Activated B cell treated with CpG ODN at 0.5 μM for 24 hours (primary cell): ENCODE measurements around the gene NFIA. TPM values are rescaled to one million over a fixed set of nuclear protein-coding genes. Genes with fewer than 3 reads are reported as not detected.

Experiments used
- ATAC-seq: fragments of 200-7000 bp; cut with Tn5 transposase; one replicate; pipeline ENCODE4 v1.10.0; 2021; ENCODE audit warnings: low read depth, mild to moderate bottlenecking, moderate library complexity
- CTCF ChIA-PET: fragments of 350-600 bp; sonication (Branson Sonifier 250); formaldehyde crosslinking; loops from one replicate; lab custom pipeline; 2021; ENCODE audit warnings: antibody characterized with exemption; lab: Charles Lee
- POLR2A ChIA-PET: fragments of 350-600 bp; sonication (Branson Sonifier 250); formaldehyde crosslinking; loops from one replicate; lab custom pipeline; 2021; ENCODE audit warnings: antibody characterized with exemption; lab: Charles Lee
- DNase-seq: peaks from one replicate; pipeline ENCODE4 v3.0.0; 2022
- H3K27ac Mint-ChIP-seq: one replicate; pipeline ENCODE4 v1.8.0; 2020; ENCODE audit warnings: mixed read lengths
- H3K27me3 Mint-ChIP-seq: one replicate; pipeline ENCODE4 v1.8.0; 2021; ENCODE audit warnings: mixed read lengths
- H3K36me3 Mint-ChIP-seq: one replicate; pipeline ENCODE4 v1.8.0; 2021; ENCODE audit warnings: low read depth, mixed read lengths
- H3K4me1 Mint-ChIP-seq: one replicate; pipeline ENCODE4 v1.8.0; 2021; ENCODE audit warnings: mixed read lengths
- H3K4me3 Mint-ChIP-seq: one replicate; pipeline ENCODE4 v1.8.0; 2020; ENCODE audit warnings: mild to moderate bottlenecking, mixed read lengths
- H3K9me3 Mint-ChIP-seq: one replicate; pipeline ENCODE4 v1.8.0; 2020; ENCODE audit warnings: mixed read lengths
- intact Hi-C: fragments of 100-400 bp; cut with micrococcal nuclease; formaldehyde crosslinking; loops from one replicate; pipeline ENCODE4 v1.15.1; 2024
- total RNA-seq: library from RNA; stranded (reverse); gene quantifications from 2 replicates; pipeline ENCODE4 v1.2.3, GENCODE V29; 2022
- TF ChIP-seq, protein P1 (sequence below): fragments of 200-600 bp; IDR thresholded peaks from one replicate; pipeline ENCODE4 v1.8.0; 2022; ENCODE audit warnings: antibody characterized with exemption, mild to moderate bottlenecking

The NFIA gene
- total RNA-seq, 1 donor from 2014 or later: 0.13 TPM

- DNase-seq (no peak), ATAC-seq (no peak)
- CTCF ChIA-PET: no interaction called here
- Mint-ChIP-seq H3K27ac (no peak overlapping the region), H3K4me1 (no peaks in the 10 kb centered on the region), H3K4me3 (no peak overlapping the region), H3K27me3 (peaks cover 3% of the 10 kb centered on the region), H3K9me3 (peaks cover 3% of the 10 kb centered on the region), H3K36me3 (no peaks in the 10 kb centered on the region)
- TF ChIP-seq, protein P1, sequence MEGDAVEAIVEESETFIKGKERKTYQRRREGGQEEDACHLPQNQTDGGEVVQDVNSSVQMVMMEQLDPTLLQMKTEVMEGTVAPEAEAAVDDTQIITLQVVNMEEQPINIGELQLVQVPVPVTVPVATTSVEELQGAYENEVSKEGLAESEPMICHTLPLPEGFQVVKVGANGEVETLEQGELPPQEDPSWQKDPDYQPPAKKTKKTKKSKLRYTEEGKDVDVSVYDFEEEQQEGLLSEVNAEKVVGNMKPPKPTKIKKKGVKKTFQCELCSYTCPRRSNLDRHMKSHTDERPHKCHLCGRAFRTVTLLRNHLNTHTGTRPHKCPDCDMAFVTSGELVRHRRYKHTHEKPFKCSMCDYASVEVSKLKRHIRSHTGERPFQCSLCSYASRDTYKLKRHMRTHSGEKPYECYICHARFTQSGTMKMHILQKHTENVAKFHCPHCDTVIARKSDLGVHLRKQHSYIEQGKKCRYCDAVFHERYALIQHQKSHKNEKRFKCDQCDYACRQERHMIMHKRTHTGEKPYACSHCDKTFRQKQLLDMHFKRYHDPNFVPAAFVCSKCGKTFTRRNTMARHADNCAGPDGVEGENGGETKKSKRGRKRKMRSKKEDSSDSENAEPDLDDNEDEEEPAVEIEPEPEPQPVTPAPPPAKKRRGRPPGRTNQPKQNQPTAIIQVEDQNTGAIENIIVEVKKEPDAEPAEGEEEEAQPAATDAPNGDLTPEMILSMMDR: no peak
- POLR2A ChIA-PET: no interaction called here
- intact Hi-C loops: no loop called here
Observed at GRCh38 chr1:61109158-61109557, 26.8 kb downstream of the NFIA start.

GRCh38 chr1:61109910-61110309 is 27.5 kb downstream of the NFIA start:
- no peak for ATAC-seq
- Mint-ChIP-seq H3K27me3 (peaks cover 3% of the 10 kb centered on the region), H3K4me3 (no peak overlapping the region), H3K9me3 (peaks cover 3% of the 10 kb centered on the region), H3K36me3 (no peaks in the 10 kb centered on the region), H3K4me1 (no peaks in the 10 kb centered on the region), H3K27ac (no peak overlapping the region)
- DNase-seq: no peak
- TF ChIP-seq, protein P1: no peak
- ChIA-PET POLR2A (no interaction called here), CTCF (no interaction called here)
- intact Hi-C loops: no loop called here

DNA sequence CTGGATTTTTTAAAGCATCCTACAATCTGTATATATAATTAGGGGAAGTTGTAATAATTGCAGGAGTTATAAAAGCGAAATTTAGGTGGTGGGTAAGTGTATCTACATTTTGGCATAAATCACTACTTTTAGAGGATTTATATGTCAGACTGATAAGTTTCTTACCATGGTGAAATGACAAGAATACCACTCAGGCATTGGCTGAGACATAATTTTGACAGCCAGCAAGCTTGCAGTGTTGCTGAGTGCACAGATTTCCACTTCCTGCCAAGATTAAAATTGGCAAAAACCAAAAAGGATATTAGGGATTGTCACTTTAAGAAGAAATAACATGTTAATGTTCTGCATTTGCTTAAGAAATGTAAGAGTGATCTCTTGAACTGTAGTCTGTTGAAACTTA is 28.2 kb downstream of the NFIA start:
- ATAC-seq (no peak), DNase-seq (no peak)
- ChIA-PET POLR2A (no interaction called here), CTCF (no interaction called here)
- H3K4me1 Mint-ChIP-seq: no peaks in the 10 kb centered on the region
- H3K36me3 Mint-ChIP-seq: no peaks in the 10 kb centered on the region
- H3K27ac Mint-ChIP-seq: no peak overlapping the region
- TF ChIP-seq, protein P1: no peak
- H3K27me3 Mint-ChIP-seq: peaks cover 5% of the 10 kb centered on the region
- peaks cover 3% of the 10 kb centered on the region for H3K9me3 Mint-ChIP-seq
- no peak overlapping the region for H3K4me3 Mint-ChIP-seq
- intact Hi-C loops: no loop called here

DNA sequence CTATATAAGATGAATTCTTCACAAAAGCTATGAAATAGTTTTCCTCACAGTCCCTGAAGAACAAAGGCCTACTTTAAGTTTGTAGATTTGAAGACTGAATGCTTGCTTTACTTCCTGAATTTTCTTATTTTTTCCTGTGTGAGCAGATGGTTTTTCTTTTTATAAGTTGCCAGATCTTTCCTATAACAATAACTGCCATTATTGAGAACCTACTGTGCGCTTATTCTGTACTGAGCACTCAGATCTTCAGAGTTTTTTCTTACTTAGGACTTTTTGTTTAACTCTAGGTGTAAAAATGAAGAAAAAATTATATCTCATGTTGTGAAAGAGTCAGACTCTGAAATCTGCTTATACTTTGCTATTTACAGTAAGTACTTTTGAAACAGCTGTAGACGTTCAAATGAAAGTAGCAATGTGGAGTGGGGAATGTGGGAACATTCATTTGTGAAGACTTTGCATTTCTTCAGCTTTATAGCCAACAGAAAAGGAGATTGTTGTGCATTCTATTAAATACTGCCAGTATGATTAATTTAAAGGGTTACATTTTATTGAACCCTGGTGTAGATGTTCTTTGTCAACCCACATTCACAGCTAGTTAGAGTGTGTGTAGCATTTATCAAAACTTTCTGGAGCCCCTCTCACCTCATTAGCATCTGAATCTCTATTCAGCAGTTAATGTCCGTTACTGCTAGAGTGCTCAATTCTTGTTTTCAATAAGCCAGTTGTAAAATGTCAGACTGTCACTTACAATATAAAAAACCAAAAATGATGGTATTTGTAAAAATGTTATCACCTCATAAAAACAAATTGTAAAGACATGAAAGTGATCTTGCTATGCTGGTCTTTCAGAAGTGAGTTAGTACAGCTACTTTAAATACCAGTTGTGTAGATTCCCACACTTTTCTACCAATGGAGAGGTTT is 29.0 kb downstream of the NFIA start:
- DNase-seq (no peak), ATAC-seq (no peak)
- ChIA-PET CTCF (no interaction called here), POLR2A (no interaction called here)
- TF ChIP-seq, protein P1: no peak
- Mint-ChIP-seq H3K36me3 (no peaks in the 10 kb centered on the region), H3K27ac (no peak overlapping the region), H3K4me3 (no peak overlapping the region), H3K9me3 (peaks cover 3% of the 10 kb centered on the region), H3K4me1 (no peaks in the 10 kb centered on the region), H3K27me3 (peaks cover 8% of the 10 kb centered on the region)
- intact Hi-C loops: no loop called here

GRCh38 chr1:61114178-61114870 is 32.0 kb downstream of the NFIA start:
- Mint-ChIP-seq H3K36me3 (no peaks in the 10 kb centered on the region), H3K4me3 (no peak overlapping the region), H3K27me3 (peaks cover 11% of the 10 kb centered on the region), H3K9me3 (no peaks in the 10 kb centered on the region), H3K27ac (no peak overlapping the region), H3K4me1 (no peaks in the 10 kb centered on the region)
- POLR2A ChIA-PET: no interaction called here
- ATAC-seq (no peak), DNase-seq (no peak)
- intact Hi-C loops: no loop called here
- TF ChIP-seq, protein P1: no peak
- CTCF ChIA-PET: no interaction called here
